ENCODE results near the gene APCDD1L. TPM values are rescaled to one million over a fixed set of nuclear protein-coding genes. Genes with fewer than 3 reads are reported as not detected.

APCDD1L gene
- total RNA-seq, 4 donors from 2014 or later: 0.23 to 1.2 (median 1.1) TPM

DNA sequence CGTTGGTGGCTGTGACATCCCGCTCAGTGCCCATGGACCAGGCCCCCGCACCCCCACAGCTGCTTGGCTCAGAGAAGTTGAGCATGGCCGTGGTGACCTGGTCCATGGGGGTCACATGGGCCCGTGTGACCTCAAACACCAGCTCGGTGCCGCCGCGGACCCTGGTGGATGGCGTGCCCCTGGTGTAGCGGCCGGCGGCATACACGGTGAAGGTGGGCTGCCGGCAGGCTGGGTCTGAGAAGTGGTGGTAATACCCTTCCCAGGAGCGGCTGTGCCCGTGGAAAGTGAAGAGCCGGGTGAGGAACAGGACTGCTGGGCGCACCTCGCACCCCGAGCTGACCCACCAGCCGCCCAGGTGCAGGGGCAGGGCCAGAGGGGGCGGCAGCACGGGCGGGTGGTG, 54.1 kb downstream of the APCDD1L start:
- no peak overlapping the region for H3K27ac ChIP-seq
- no peaks in the 10 kb centered on the region for H3K27me3 ChIP-seq
- no peak overlapping the region for H3K4me3 ChIP-seq
- whole genome bisulfite sequencing: 100% methylated on average over 11 of the region's 25 CpGs
- no peaks in the 10 kb centered on the region for H3K9me3 ChIP-seq
- TF ChIP-seq, protein P1, sequence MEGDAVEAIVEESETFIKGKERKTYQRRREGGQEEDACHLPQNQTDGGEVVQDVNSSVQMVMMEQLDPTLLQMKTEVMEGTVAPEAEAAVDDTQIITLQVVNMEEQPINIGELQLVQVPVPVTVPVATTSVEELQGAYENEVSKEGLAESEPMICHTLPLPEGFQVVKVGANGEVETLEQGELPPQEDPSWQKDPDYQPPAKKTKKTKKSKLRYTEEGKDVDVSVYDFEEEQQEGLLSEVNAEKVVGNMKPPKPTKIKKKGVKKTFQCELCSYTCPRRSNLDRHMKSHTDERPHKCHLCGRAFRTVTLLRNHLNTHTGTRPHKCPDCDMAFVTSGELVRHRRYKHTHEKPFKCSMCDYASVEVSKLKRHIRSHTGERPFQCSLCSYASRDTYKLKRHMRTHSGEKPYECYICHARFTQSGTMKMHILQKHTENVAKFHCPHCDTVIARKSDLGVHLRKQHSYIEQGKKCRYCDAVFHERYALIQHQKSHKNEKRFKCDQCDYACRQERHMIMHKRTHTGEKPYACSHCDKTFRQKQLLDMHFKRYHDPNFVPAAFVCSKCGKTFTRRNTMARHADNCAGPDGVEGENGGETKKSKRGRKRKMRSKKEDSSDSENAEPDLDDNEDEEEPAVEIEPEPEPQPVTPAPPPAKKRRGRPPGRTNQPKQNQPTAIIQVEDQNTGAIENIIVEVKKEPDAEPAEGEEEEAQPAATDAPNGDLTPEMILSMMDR (IDR thresholded peaks at IDR 0.05): no peak
- TF ChIP-seq EP300 (IDR thresholded peaks at IDR 0.05) (no peak), POLR2A (IDR thresholded peaks at IDR 0.05) (no peak), POLR2AphosphoS5 (IDR thresholded peaks at IDR 0.05) (no peak)
- no peaks in the 10 kb centered on the region for H3K36me3 ChIP-seq
- H3K4me1 ChIP-seq: no peaks in the 10 kb centered on the region
- no peak for DNase-seq (ENCODE audit: low spot score in 2 of 2)

DNA sequence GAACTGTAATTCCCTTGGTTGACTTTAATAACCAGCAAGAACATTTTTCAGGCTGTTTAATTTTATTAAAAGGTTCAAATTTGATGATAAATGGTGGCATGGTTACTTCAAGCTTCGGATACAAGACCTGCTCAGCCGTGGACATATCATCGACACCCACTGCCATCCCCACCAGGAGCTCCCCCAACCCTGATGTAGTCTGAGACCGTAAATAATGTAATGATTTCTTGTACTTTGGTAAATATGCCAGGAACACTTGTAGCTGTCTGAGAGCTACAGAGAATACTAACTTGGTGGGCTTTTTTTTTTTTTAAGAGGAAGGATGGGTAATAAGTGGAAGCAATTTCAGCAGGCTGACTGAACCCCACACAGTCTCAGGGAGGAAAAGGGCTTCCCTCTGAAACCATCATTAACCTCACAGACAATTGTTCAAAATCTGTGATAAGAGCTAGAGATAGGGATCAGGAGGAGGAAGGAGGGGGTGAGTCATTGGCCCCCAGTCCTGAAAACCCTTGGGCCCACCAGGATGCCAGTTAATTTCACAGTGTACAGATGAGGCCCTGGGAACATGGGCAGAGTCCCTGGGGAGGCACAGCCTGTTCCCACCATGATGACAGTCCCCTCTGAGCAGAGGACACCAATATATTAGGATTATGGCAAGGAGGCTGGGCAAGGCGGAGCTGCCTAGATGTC, 56.0 kb downstream of the APCDD1L start:
- WGBS: 76% methylated on average over 5 of the region's 5 CpGs
- H3K27ac ChIP-seq: no peak overlapping the region
- H3K27me3 ChIP-seq: no peaks in the 10 kb centered on the region
- H3K9me3 ChIP-seq: no peaks in the 10 kb centered on the region
- H3K4me3 ChIP-seq: no peak overlapping the region
- TF ChIP-seq EP300 (IDR thresholded peaks at IDR 0.05) (no peak), POLR2AphosphoS5 (IDR thresholded peaks at IDR 0.05) (no peak), POLR2A (IDR thresholded peaks at IDR 0.05) (no peak)
- TF ChIP-seq, protein P1 (IDR thresholded peaks at IDR 0.05): no peak
- no peaks in the 10 kb centered on the region for H3K36me3 ChIP-seq
- DNase-seq (ENCODE audit: low spot score in 2 of 2): no peak
- H3K4me1 ChIP-seq: no peaks in the 10 kb centered on the region

DNA sequence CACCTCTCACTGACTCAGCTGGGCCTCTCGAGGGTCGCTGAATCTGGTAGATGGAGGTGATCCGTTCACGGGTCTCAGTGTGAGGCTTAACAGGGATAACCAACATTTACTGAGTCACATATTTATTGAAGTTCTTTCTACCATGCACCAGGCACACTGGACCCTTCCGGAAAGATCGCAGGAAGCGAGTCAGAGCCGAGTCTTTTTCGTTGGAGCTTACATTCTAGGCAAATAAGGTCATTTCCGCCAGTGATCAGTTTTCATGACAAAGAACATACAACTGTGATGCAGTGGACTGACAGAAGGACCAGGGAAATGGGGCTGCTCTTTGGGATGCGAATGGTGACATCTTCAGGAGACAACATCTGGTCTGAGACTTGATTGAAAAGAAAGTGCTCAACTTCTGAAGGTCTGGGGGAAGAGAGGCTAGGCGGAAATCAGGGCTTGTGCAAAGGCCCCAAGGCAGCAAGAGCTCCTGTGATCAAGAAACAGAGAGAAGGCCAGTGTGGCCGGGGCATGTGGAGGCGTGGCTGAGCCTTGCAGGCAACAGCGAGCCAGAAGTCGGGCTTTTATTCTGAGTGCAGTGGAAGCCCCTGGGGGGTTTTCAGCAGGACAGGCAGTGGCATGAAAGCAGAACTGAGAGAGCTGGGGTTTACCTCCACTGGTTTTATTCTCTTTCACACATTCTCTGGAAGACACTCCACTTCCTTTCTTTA, 56.7 kb downstream of the APCDD1L start:
- no peaks in the 10 kb centered on the region for H3K36me3 ChIP-seq
- H3K9me3 ChIP-seq: no peaks in the 10 kb centered on the region
- H3K4me3 ChIP-seq: no peak overlapping the region
- no peaks in the 10 kb centered on the region for H3K4me1 ChIP-seq
- H3K27ac ChIP-seq: no peak overlapping the region
- WGBS: 85% methylated on average over 16 of the region's 16 CpGs
- H3K27me3 ChIP-seq: no peaks in the 10 kb centered on the region
- DNase-seq (ENCODE audit: low spot score in 2 of 2): no peak
- TF ChIP-seq POLR2A (IDR thresholded peaks at IDR 0.05): no peak
- no peak for TF ChIP-seq POLR2AphosphoS5 (IDR thresholded peaks at IDR 0.05)
- no peak for TF ChIP-seq EP300 (IDR thresholded peaks at IDR 0.05)
- TF ChIP-seq, protein P1 (IDR thresholded peaks at IDR 0.05): no peak

DNA sequence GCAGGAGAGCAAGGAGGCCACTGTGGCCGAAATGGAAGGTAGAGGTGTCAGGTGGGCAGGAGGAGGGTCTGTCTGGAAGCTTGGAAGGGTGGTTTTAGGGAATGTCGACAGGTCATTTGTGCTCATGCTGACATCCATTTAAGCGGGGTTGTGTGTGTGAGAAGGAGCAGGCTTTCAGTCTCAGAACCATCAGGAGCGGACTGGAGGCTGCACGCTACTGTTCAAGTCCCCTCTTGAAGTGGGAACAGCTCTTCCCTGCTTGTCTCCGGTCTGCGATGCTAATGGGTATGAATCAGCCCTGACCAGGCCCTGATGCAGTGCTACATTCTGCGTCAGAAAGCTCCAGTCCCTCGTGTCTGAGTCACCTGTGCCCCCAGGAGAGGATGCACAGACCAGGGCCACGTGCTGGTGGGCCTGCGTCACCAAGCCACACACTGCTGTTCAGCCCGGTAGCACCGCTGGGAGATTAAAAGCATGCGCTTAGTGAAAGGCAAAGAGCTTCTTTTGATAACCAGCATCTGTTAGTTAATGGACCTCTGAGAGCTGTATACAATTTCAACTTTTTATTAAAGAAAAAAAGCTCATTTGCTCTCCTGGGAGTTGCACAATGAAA, 58.0 kb downstream of the APCDD1L start:
- Histone ChIP-seq H3K27me3 (no peaks in the 10 kb centered on the region), H3K27ac (no peak overlapping the region), H3K9me3 (no peaks in the 10 kb centered on the region), H3K4me3 (no peak overlapping the region), H3K36me3 (no peaks in the 10 kb centered on the region), H3K4me1 (no peaks in the 10 kb centered on the region)
- TF ChIP-seq POLR2A (IDR thresholded peaks at IDR 0.05) (no peak), EP300 (IDR thresholded peaks at IDR 0.05) (no peak), POLR2AphosphoS5 (IDR thresholded peaks at IDR 0.05) (no peak)
- TF ChIP-seq, protein P1 (IDR thresholded peaks at IDR 0.05): no peak
- DNase-seq (ENCODE audit: low spot score in 2 of 2): no peak
- 88% methylated on average over 11 of the region's 14 CpGs for WGBS

DNA sequence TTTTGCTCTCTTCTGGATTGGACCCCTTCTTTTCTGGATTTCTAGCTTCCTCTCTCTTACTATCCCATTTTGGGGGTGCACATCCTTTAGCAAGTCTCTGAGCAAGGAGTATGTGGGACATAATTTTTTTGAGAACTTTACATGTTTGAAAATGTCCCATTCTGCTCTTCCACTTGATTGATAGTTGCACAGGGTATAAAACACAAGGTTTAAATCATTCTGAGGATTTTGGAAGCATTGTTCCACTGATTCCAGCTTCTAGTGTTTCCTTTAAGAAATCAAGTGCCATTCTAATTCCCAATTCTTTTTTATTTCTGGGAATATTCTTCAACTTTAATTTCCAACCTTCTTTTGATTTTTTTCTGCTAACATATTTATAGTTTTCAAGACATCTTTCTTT, 60.7 kb downstream of the APCDD1L start:
- Histone ChIP-seq H3K9me3 (no peaks in the 10 kb centered on the region), H3K4me3 (no peak overlapping the region), H3K4me1 (no peaks in the 10 kb centered on the region), H3K27me3 (no peaks in the 10 kb centered on the region), H3K36me3 (peaks cover 2% of the 10 kb centered on the region), H3K27ac (no peak overlapping the region)
- TF ChIP-seq, protein P1 (IDR thresholded peaks at IDR 0.05): no peak
- TF ChIP-seq POLR2AphosphoS5 (IDR thresholded peaks at IDR 0.05) (no peak), EP300 (IDR thresholded peaks at IDR 0.05) (no peak), POLR2A (IDR thresholded peaks at IDR 0.05) (no peak)
- DNase-seq (ENCODE audit: low spot score in 2 of 2): no peak

Data from suprapubic skin (tissue), 4 donors.